ENCODE measurements around the gene SMIM13.
A peak's percentile ranks its signal among the peaks of the same experiment; 100 is the strongest.

SMIM13 gene

GRCh38 chr6:11066505-11067347, 26.9 kb upstream of the SMIM13 start:
- TF ChIP-seq CTCF (IDR thresholded peaks at IDR 0.05; ENCODE audit: control insufficient read depth, extremely low read depth, insufficient read depth) = no peak
- peak; percentile 25 for DNase-seq (ENCODE audit: low read depth)
- H3K4me3 ChIP-seq (ENCODE audit: low read depth, low read length) = no peak overlapping the region

GRCh38 chr6:11067348-11067747, 26.3 kb upstream of the SMIM13 start:
- peak; percentile 96 for DNase-seq (ENCODE audit: low read depth)
- TF ChIP-seq CTCF (IDR thresholded peaks at IDR 0.05; ENCODE audit: control insufficient read depth, extremely low read depth, insufficient read depth) = no peak
- no peak overlapping the region for H3K4me3 ChIP-seq (ENCODE audit: low read depth, low read length)

GRCh38 chr6:11069760-11070159, 23.9 kb upstream of the SMIM13 start:
- no peak for DNase-seq (ENCODE audit: low read depth)
- TF ChIP-seq CTCF (IDR thresholded peaks at IDR 0.05; ENCODE audit: control insufficient read depth, extremely low read depth, insufficient read depth) = no peak
- H3K4me3 ChIP-seq (ENCODE audit: low read depth, low read length) = no peak overlapping the region

- no peak for DNase-seq (ENCODE audit: low read depth)
Measured at GRCh38 chr6:11072101-11072500, 21.5 kb upstream of the SMIM13 start.

GRCh38 chr6:11076540-11076939, 17.1 kb upstream of the SMIM13 start:
- no peak overlapping the region for H3K4me3 ChIP-seq (ENCODE audit: low read depth, low read length)
- no peak for TF ChIP-seq CTCF (IDR thresholded peaks at IDR 0.05; ENCODE audit: control insufficient read depth, extremely low read depth, insufficient read depth)
- no peak for DNase-seq (ENCODE audit: low read depth)

More at GRCh38 chr6:11072101-11072500, 21.5 kb upstream of the SMIM13 start:
- no peak overlapping the region for H3K4me3 ChIP-seq (ENCODE audit: low read depth, low read length)
- no peak for TF ChIP-seq CTCF (IDR thresholded peaks at IDR 0.05; ENCODE audit: control insufficient read depth, extremely low read depth, insufficient read depth)

- no peak overlapping the region for H3K4me3 ChIP-seq (ENCODE audit: low read depth, low read length)
- no peak for TF ChIP-seq CTCF (IDR thresholded peaks at IDR 0.05; ENCODE audit: control insufficient read depth, extremely low read depth, insufficient read depth)
- DNase-seq (ENCODE audit: low read depth) = no peak
Measured at GRCh38 chr6:11078266-11078665, 15.4 kb upstream of the SMIM13 start.

GRCh38 chr6:11080296-11080695, 13.3 kb upstream of the SMIM13 start:
- DNase-seq (ENCODE audit: low read depth) = no peak
- no peak for TF ChIP-seq CTCF (IDR thresholded peaks at IDR 0.05; ENCODE audit: control insufficient read depth, extremely low read depth, insufficient read depth)
- H3K4me3 ChIP-seq (ENCODE audit: low read depth, low read length) = no peak overlapping the region
